GM12875 (cell line): ENCODE measurements around the gene TACR1.

ENCODE experiments used
- H3K4me3 ChIP-seq: one replicate; pipeline ENCODE4 v1.5.1; 2011; ENCODE audit warnings: low read depth, low read length, control low read depth
- TF ChIP-seq, protein P1 (sequence below): IDR thresholded peaks from 2 replicates; pipeline ENCODE4 v1.5.1; 2011; ENCODE audit warnings: low read depth, mild to moderate bottlenecking, control low read depth, inconsistent platforms, low read length, moderate library complexity, borderline replicate concordance; ENCODE audit not compliant: insufficient read depth

The TACR1 gene

DNA sequence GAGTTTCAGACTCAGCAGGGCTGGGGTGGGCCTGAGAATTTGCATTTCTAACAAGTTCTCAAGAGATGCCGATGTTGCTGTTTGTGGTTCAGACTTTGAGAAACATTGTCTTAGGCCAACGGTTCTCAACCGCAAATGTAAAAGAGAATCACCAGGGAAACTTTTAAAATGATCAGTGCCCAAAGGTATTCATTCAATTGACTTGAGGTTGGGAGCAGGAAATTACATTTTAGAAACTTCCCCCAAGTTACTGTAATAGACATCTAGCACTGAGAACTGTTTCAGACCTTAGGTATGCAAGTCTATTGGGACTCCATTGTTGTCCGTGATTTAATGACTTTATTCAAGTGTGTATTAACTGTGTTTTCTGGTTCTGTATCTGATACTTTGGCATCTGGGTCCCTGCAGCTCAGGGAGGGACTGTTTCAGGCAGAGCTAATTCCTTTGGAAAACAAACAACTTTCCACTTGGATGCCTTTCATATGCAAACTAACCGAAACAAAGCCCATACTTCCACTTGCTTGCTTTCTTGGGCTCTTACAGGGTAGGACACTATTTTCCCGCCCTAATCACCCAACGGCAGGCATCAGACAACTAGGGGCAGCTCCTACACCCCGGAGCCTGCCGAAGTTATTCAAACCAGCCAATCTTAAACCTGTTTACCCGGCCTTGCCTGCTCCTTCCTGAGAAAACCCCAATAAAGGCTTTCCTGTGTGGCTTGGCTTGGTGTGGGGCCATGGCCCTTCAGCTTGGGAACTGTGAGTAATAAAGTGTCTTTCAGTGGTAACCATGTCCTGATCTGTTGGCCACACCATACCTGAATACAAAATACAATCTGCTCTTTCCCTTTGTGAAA is 143.3 kb downstream of the TACR1 start:
- TF ChIP-seq, protein P1, sequence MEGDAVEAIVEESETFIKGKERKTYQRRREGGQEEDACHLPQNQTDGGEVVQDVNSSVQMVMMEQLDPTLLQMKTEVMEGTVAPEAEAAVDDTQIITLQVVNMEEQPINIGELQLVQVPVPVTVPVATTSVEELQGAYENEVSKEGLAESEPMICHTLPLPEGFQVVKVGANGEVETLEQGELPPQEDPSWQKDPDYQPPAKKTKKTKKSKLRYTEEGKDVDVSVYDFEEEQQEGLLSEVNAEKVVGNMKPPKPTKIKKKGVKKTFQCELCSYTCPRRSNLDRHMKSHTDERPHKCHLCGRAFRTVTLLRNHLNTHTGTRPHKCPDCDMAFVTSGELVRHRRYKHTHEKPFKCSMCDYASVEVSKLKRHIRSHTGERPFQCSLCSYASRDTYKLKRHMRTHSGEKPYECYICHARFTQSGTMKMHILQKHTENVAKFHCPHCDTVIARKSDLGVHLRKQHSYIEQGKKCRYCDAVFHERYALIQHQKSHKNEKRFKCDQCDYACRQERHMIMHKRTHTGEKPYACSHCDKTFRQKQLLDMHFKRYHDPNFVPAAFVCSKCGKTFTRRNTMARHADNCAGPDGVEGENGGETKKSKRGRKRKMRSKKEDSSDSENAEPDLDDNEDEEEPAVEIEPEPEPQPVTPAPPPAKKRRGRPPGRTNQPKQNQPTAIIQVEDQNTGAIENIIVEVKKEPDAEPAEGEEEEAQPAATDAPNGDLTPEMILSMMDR, result no peak
- H3K4me3 ChIP-seq, result no peak overlapping the region

DNA sequence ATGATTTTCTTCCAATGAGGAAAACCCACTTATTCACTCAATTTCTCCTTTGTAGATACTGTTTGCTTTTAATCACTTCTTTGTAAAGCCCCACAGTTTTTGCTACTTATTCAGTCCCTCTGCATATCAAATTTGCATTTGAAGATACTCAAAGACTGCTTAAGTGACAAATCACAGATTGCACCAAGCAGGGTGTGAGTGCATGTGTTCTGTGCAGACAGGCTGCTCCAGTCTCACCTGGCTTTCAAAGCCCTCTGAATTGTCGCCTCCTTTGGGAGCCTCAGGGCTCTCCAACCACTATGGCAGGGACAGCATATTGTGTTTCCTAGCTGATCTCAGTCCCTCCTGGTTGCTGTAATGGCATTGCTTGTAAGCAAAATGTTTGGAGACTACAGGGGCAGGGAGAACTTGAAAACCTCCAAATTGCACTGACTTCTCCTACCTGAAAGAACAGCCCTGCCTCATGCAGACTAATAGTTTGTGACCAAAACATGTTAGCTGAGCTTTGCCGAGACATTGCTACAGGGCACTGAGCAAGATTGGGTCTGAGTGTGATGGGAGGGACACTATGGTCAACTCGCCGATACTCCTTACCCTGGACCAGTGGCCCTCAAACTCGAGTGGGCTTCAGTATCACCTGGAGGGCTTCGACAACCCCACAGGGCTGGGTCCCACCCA is 144.0 kb downstream of the TACR1 start:
- TF ChIP-seq, protein P1, result no peak

DNA sequence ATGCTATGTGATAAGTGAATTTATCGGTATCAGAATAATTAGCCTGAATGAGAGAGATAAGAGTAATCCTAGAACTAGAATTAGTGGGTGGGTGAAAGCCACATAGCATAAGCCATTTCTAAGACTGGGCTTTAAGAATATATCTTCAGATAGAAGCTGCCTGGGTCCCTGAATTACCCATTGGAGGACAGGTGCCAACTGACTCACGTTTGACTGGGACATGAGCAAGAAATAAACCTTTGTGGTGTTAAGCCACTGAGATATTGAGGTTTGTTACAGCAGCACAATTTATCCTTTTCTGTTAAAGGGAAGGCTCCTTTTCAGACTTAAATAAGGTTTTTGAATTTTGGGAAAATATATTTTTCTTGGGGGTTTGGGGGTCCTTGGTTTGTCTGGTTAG is 145.0 kb downstream of the TACR1 start:
- no peak overlapping the region for H3K4me3 ChIP-seq
- TF ChIP-seq, protein P1, result no peak

More for the DNA sequence above, 144.0 kb downstream of the TACR1 start:
- no peak overlapping the region for H3K4me3 ChIP-seq

DNA sequence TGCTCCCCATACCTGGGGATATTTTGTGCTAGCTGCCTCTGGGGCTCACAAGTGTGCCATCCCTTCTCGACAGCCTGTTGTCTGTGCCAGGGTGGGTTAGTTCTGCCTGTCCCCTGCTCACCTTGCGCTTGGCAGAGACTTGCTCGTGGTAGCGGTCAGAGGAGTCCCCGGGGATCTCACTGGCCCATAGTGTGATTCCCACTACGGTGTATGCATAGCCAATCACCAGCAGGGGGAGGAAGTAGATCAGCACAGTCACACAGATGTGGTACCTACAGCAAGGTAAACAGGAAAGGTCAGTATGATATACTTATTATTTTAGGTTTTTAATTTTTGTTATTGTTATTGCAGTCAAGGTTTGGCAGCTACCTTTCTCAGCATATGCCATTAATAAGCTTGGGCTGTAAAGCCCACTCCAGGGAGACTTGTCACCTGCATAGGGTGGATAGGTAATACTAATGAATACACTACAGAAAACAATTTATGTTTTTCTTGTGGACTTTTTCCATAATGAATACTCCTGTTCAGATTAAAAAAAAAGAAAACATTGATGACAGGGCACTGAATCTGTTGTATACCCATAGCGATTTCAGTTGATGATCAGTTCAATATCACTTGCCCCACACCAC is 145.7 kb downstream of the TACR1 start:
- no peak overlapping the region for H3K4me3 ChIP-seq
- TF ChIP-seq, protein P1, result peak; percentile 86

DNA sequence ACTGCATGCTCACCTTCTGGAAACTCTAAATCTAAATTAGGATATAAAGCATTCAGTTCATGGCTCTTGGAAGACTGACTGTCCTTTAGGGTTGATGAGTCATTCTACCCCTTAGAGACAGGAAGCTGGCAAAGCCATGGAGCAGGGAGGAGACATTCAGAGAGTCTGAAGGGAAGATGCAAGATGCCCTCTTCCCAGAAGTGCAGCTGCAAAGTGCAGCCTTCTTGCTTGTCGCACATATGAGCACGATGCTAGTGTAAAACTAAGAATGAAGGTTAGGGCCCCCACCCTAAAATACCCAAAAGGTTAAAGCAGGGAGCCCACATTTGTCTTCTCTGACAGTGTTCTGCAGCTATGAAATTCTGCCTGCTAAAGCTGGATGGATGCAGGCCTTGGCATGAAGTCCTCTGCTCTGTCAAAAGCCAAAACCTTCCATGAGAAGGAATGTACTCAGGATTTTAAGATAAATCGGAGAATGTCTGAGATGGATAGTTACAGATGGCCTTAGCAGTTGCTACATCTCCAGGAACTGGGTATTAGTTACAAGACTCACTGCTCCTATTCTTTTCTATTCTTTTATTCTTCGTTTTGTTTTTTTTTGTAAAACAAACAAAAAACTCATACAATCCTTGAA is 151.2 kb downstream of the TACR1 start:
- TF ChIP-seq, protein P1, result no peak
- no peak overlapping the region for H3K4me3 ChIP-seq

DNA sequence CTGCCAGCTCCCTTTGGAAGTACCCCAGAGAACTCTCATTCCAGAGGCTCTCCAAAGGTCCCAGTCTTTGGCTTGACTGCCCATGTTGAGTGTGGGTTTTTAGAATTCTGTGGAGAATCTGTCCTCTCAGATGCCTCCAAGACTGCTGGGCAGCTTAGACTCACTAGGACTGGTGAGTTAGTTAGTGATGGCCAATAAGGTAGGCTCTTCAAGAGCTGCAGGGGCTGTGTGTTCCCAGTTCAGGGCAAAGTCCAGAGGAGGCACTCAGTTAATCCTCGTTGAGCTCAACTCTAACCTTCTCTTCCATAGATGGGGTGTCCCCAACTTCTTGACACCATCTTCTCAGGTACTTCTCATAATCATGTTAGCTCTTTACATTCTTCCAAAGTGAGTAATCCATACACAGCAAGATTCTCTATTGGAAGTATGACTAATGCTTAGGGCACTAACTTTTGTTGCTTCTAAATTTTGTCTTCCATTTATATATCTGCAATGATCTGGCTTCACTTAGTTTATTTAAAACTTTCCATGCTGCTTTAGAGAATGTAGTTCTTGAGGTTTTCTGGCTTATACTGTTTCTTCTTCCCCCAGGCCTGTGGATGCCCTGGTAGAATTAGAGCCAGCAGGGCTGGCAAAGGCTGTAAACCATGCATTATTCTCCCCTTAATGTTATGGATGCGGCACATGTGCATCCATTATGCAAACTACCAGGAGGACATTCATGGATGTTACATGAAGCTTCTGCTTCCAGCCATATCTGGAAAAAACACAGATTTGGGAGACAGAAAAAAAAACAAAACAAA is 151.9 kb downstream of the TACR1 start:
- H3K4me3 ChIP-seq, result no peak overlapping the region
- TF ChIP-seq, protein P1, result no peak
